Measurements from ENCODE around the gene PCDHGB7.

PCDHGB7 gene

GRCh38 chr5:141420855-141421488 lies 3.5 kb downstream of the PCDHGB7 start, which contains the start of gene PCDHGA11:
TSS of gene PCDHGA11 (plus strand) at chr5:141421051. CDS start at chr5:141421228, 177 bp downstream.
- Mint-ChIP-seq H3K27ac (no peak within 1 kb of the TSS), H3K4me3 (no peak within 1 kb of the TSS), H3K27me3 (ENCODE audit: low read depth) (peaks cover 16% of the 10 kb centered on the region), H3K9me3 (peaks cover 84% of the 10 kb centered on the region), H3K4me1 (no peaks in the 10 kb centered on the region), H3K36me3 (ENCODE audit: low read depth) (peaks cover 96% of the 10 kb centered on the region)
- no peak for TF ChIP-seq CTCF (IDR thresholded peaks at IDR 0.05; ENCODE audit: unreplicated experiment in 3 of 3)

DNA sequence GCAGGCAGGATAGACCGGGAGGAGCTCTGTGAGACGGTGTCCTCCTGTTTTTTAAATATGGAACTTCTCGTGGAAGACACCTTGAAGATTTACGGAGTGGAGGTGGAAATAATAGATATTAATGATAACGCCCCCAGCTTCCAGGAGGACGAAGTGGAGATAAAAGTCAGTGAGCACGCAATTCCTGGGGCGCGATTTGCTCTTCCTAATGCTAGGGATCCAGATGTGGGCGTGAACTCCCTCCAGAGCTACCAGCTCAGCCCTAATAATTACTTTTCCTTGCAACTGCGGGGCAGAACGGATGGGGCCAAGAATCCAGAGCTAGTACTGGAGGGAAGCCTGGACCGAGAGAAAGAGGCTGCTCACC lies 4.0 kb downstream of the PCDHGB7 start:
- peaks cover 84% of the 10 kb centered on the region for H3K9me3 Mint-ChIP-seq
- no peaks in the 10 kb centered on the region for H3K4me1 Mint-ChIP-seq
- no peak overlapping the region for H3K27ac Mint-ChIP-seq
- TF ChIP-seq CTCF (IDR thresholded peaks at IDR 0.05; ENCODE audit: unreplicated experiment in 3 of 3) = no peak
- peaks cover 96% of the 10 kb centered on the region for H3K36me3 Mint-ChIP-seq (ENCODE audit: low read depth)
- H3K4me3 Mint-ChIP-seq = no peak overlapping the region
- H3K27me3 Mint-ChIP-seq (ENCODE audit: low read depth) = peaks cover 15% of the 10 kb centered on the region

GRCh38 chr5:141422742-141423291 lies 5.3 kb downstream of the PCDHGB7 start:
- H3K27ac Mint-ChIP-seq = no peak overlapping the region
- no peak for TF ChIP-seq CTCF (IDR thresholded peaks at IDR 0.05; ENCODE audit: unreplicated experiment in 3 of 3)
- no peak overlapping the region for H3K4me3 Mint-ChIP-seq
- H3K4me1 Mint-ChIP-seq = no peaks in the 10 kb centered on the region
- peaks cover 86% of the 10 kb centered on the region for H3K9me3 Mint-ChIP-seq
- H3K36me3 Mint-ChIP-seq (ENCODE audit: low read depth) = peaks cover 98% of the 10 kb centered on the region
- peaks cover 15% of the 10 kb centered on the region for H3K27me3 Mint-ChIP-seq (ENCODE audit: low read depth)

DNA sequence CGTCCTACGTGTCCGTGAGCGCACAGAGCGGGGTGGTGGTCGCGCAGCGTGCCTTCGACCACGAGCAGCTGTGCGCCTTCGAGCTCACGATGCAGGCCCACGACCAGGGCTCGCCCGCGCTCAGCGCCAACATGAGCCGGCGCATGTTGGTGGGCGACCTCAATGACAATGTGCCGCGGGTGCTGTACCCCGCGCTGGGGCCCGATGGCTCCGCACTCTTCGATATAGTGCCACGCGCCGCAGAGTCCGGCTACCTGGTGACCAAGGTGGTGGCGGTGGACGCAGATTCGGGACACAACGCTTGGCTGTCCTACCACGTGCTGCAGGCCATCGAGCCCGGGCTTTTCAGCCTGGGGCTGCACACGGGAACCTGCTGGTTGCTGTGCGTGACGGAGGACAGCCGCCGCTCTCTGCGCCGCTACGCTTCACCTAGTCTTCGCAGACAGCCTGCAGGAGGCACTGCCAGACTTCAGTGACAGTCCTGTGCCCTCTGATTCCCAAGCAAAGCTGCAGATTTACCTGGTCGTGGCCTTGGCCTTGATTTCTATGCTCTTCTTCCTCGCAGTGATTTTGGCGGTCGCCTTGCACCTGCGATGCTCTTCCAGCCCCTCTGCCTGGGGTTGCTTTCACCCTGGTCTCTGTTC lies 10.4 kb downstream of the PCDHGB7 start:
- Mint-ChIP-seq H3K9me3 (peaks cover 78% of the 10 kb centered on the region), H3K4me1 (no peaks in the 10 kb centered on the region), H3K27me3 (ENCODE audit: low read depth) (peaks cover 8% of the 10 kb centered on the region), H3K27ac (no peak overlapping the region), H3K36me3 (ENCODE audit: low read depth) (peaks cover 98% of the 10 kb centered on the region), H3K4me3 (no peak overlapping the region)
- TF ChIP-seq CTCF (IDR thresholded peaks at IDR 0.05; ENCODE audit: unreplicated experiment in 3 of 3) = no peak

DNA sequence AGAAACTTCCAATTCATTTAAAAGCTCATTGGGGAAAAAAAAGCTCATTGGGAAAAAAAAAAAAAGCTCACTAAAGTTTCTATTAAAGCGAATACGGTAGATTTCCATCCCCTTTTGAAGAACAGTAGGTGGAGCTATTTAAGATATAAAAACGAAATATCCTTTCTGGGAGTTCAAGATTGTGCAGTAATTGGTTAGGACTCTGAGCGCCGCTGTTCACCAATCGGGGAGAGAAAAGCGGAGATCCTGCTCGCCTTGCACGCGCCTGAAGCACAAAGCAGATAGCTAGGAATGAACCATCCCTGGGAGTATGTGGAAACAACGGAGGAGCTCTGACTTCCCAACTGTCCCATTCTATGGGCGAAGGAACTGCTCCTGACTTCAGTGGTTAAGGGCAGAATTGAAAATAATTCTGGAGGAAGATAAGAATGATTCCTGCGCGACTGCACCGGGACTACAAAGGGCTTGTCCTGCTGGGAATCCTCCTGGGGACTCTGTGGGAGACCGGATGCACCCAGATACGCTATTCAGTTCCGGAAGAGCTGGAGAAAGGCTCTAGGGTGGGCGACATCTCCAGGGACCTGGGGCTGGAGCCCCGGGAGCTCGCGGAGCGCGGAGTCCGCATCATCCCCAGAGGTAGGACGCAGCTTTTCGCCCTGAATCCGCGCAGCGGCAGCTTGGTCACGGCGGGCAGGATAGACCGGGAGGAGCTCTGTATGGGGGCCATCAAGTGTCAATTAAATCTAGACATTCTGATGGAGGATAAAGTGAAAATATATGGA lies 13.0 kb downstream of the PCDHGB7 start, which contains the start of gene PCDHGA12:
TSS of gene PCDHGA12 (plus strand) at position 176 of the 782 bp plus-strand sequence. CDS start at position 429, 253 bp downstream.
- H3K27ac Mint-ChIP-seq = no peak within 1 kb of the TSS
- H3K9me3 Mint-ChIP-seq = peaks cover 79% of the 10 kb centered on the region
- H3K36me3 Mint-ChIP-seq (ENCODE audit: low read depth) = peaks cover 99% of the 10 kb centered on the region
- no peak within 1 kb of the TSS for H3K4me3 Mint-ChIP-seq
- H3K27me3 Mint-ChIP-seq (ENCODE audit: low read depth) = peaks cover 8% of the 10 kb centered on the region
- H3K4me1 Mint-ChIP-seq = no peaks in the 10 kb centered on the region
- TF ChIP-seq CTCF (IDR thresholded peaks at IDR 0.05; ENCODE audit: unreplicated experiment in 3 of 3) = no peak

Measured in nephron (organoid).